OCI-LY3 (cell line): ENCODE measurements around the gene LEPROT.
A peak's percentile ranks its signal among the peaks of the same experiment; 100 is the strongest.
"Not testable (repeated sequence)": the region's sequence is repeated elsewhere in the genome, so short reads cannot be mapped to it uniquely, and the experiment has no call there.

ENCODE experiments used
- H2AFZ ChIP-seq: fragments of 200-600, 300-600 bp; shearing (Covaris generic); 2 replicates; pipeline ENCODE4 v1.6.0; 2014; ENCODE audit warnings: antibody characterized with exemption, low read depth, low read length
- H3K27ac ChIP-seq: fragments of 200-600, 300-600 bp; sonication (generic); 2 replicates; pipeline ENCODE4 v1.5.1; 2014; ENCODE audit warnings: mild to moderate bottlenecking, low read length, moderate library complexity, mixed read lengths
- H3K27me3 ChIP-seq: fragments of 200-600, 300-600 bp; sonication (generic); 2 replicates; pipeline ENCODE4 v1.6.1; 2014; ENCODE audit warnings: low read depth, low read length, mixed read lengths
- H3K36me3 ChIP-seq: fragments of 200-600, 300-600 bp; sonication (generic); replicated peaks from 2 replicates; pipeline ENCODE3; 2014; ENCODE audit warnings: low read depth, low read length, mixed read lengths
- H3K4me1 ChIP-seq: fragments of 300-600, 200-600 bp; sonication (generic); 2 replicates; pipeline ENCODE4 v1.6.1; 2014; ENCODE audit warnings: low read length, mixed read lengths
- H3K4me2 ChIP-seq: fragments of 200-600, 300-600 bp; sonication (generic); 2 replicates; pipeline ENCODE4 v1.6.1; 2014; ENCODE audit warnings: low read length, mixed read lengths
- H3K4me3 ChIP-seq: fragments of 300-600, 200-600 bp; sonication (generic); 2 replicates; pipeline ENCODE4 v1.5.1; 2014; ENCODE audit warnings: antibody characterized with exemption, mild to moderate bottlenecking, low read length, moderate library complexity
- H3K79me2 ChIP-seq: fragments of 300-600, 200-600 bp; shearing (Covaris generic); 2 replicates; pipeline ENCODE4 v1.6.1; 2014; ENCODE audit warnings: mild to moderate bottlenecking, low read length, mixed read lengths
- H3K9ac ChIP-seq: fragments of 300-600, 200-600 bp; shearing (Covaris generic); 2 replicates; pipeline ENCODE4 v1.6.0; 2014; ENCODE audit warnings: mild to moderate bottlenecking, low read length, moderate library complexity
- H3K9me3 ChIP-seq: fragments of 200-600, 300-600 bp; shearing (Covaris generic); 2 replicates; pipeline ENCODE4 v1.6.1; 2014; ENCODE audit warnings: low read length, mixed read lengths; ENCODE audit not compliant: insufficient read depth
- H4K20me1 ChIP-seq: fragments of 200-600, 300-600 bp; sonication (generic); 2 replicates; pipeline ENCODE4 v1.6.1; 2016; ENCODE audit warnings: low read length, mixed read lengths; ENCODE audit not compliant: insufficient read depth
- EZH2phosphoT487 ChIP-seq: fragments of 200-600 bp; shearing (Covaris generic); IDR thresholded peaks from 2 replicates; pipeline ENCODE4 v1.6.1; 2018; ENCODE audit warnings: antibody characterized with exemption, mixed run types, low read depth
- TF ChIP-seq, protein P1 (sequence below): fragments of 200-600, 300-600 bp; sonication (generic); IDR thresholded peaks from 2 replicates; pipeline ENCODE4 v1.5.1; 2014; ENCODE audit warnings: antibody characterized with exemption, low read length, low read depth

The LEPROT gene

DNA sequence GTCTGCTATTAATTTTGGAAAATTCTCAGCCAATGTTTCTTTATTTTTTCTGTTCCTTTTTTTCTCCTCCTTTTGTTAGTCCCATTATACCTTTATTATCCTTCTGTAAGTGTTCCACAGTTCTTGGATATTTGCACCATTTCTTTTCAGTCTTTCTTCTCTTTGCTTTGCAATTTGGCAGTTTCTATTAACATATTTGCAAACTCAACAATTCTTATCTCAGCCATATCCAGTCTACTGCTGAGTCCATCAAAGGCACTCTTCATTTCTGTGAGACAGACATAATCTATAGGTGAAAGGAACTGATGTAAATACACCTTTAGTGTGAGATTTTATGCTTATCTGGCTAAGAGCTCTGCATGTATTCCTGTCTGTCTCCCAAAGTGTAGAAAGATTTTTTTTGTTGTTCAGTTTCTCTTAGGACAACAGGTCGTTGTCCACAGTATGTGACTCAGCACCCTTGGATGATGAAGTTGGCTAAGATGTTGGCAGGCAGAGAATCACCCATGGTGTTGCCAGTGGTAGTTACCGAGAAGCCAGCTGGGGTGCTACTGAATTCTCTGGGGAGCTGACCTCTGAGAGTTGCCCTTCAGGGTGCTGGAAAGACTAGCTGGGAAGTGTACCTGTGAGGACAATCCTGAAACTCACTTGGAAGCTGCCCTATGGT lies 38.4 kb downstream of the LEPROT start:
- no peaks in the 10 kb centered on the region for H3K36me3 ChIP-seq
- H2AFZ ChIP-seq = peak overlapping the region; percentile 85
- H3K9ac ChIP-seq = no peak overlapping the region
- no peak overlapping the region for H3K27ac ChIP-seq
- no peak overlapping the region for H3K4me3 ChIP-seq
- H3K27me3 ChIP-seq = no peaks in the 10 kb centered on the region
- TF ChIP-seq EZH2phosphoT487 = no peak
- TF ChIP-seq, protein P1, sequence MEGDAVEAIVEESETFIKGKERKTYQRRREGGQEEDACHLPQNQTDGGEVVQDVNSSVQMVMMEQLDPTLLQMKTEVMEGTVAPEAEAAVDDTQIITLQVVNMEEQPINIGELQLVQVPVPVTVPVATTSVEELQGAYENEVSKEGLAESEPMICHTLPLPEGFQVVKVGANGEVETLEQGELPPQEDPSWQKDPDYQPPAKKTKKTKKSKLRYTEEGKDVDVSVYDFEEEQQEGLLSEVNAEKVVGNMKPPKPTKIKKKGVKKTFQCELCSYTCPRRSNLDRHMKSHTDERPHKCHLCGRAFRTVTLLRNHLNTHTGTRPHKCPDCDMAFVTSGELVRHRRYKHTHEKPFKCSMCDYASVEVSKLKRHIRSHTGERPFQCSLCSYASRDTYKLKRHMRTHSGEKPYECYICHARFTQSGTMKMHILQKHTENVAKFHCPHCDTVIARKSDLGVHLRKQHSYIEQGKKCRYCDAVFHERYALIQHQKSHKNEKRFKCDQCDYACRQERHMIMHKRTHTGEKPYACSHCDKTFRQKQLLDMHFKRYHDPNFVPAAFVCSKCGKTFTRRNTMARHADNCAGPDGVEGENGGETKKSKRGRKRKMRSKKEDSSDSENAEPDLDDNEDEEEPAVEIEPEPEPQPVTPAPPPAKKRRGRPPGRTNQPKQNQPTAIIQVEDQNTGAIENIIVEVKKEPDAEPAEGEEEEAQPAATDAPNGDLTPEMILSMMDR = no peak
- no peaks in the 10 kb centered on the region for H3K9me3 ChIP-seq
- no peaks in the 10 kb centered on the region for H4K20me1 ChIP-seq
- no peaks in the 10 kb centered on the region for H3K79me2 ChIP-seq
- H3K4me1 ChIP-seq = no peaks in the 10 kb centered on the region
- peak overlapping the region; percentile 22 for H3K4me2 ChIP-seq

DNA sequence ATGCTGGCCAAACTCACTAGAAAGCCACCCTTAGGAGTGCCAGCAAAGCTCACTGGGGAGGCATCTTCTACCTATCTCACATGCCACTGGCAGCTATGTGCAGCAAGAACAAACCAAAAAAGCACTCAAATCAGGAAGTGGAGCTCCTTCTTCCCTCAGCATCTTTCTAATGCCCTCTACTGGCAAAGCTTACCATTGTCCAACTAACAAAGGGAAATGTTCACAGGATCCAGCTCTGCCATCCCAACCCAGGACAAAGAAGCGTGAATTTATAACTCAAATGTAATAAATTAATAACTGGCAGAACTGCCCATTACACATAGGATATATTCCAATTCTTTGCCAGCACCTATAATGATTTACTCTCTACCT lies 38.9 kb downstream of the LEPROT start:
- Histone ChIP-seq H3K4me3 (no peak overlapping the region), H3K27me3 (no peaks in the 10 kb centered on the region), H3K4me2 (peak overlapping the region; percentile 22), H3K9me3 (no peaks in the 10 kb centered on the region), H3K27ac (no peak overlapping the region), H3K79me2 (no peaks in the 10 kb centered on the region), H3K4me1 (no peaks in the 10 kb centered on the region), H3K36me3 (no peaks in the 10 kb centered on the region), H4K20me1 (no peaks in the 10 kb centered on the region), H3K9ac (no peak overlapping the region), H2AFZ (peak overlapping the region; percentile 85)
- TF ChIP-seq EZH2phosphoT487 = no peak
- TF ChIP-seq, protein P1 = peak; percentile 61

DNA sequence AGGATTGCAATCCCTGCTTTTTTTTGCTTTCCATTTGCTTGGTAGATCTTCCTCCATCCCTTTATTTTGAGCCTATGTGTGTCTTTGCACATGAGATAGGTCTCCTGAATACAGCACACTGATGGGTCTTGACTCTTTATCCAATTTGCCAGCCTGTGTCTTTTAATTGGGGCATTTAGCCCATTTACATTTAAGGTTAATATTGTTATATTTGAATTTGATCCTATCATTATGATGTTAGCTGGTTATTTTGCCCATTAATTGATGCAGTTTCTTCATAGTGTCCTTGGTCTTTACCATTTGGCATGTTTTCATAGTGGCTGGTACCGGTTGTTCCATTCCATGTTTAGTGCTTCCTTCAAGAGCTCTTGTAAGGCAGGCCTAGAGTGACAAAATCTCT lies 45.4 kb downstream of the LEPROT start:
- H2AFZ ChIP-seq, H3K27me3 ChIP-seq, H3K4me2 ChIP-seq, H4K20me1 ChIP-seq, H3K27ac ChIP-seq, H3K9ac ChIP-seq, H3K9me3 ChIP-seq, H3K36me3 ChIP-seq, H3K79me2 ChIP-seq, H3K4me1 ChIP-seq, H3K4me3 ChIP-seq: not testable (repeated sequence)

DNA sequence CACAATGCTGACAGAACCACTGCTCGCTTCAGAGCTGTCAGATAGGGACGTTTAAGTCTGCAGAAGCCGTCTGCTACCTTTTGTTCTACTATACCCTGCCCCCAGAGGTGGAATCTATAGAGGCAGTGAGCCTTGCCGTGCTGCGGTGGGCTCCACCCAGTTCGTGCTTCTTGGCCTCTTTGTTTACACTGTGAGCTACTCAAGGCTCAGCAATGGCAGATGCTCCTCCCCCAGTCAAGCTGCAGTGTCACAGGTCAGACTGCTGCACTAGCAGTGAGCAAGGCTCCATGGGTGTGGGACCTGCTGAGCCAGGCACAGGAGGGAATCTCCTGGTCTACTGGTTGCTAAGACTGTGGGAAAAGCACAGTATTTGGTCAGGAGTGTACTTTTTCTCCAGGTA lies 47.1 kb downstream of the LEPROT start:
- no peaks in the 10 kb centered on the region for H3K36me3 ChIP-seq
- no peak for TF ChIP-seq EZH2phosphoT487
- TF ChIP-seq, protein P1 = no peak
- H3K4me1 ChIP-seq = no peaks in the 10 kb centered on the region
- H3K4me3 ChIP-seq = no peak overlapping the region
- no peaks in the 10 kb centered on the region for H3K27me3 ChIP-seq
- no peaks in the 10 kb centered on the region for H3K79me2 ChIP-seq
- H3K9me3 ChIP-seq = no peaks in the 10 kb centered on the region
- H4K20me1 ChIP-seq = no peaks in the 10 kb centered on the region
- H2AFZ ChIP-seq = no peak overlapping the region
- H3K4me2 ChIP-seq = no peak overlapping the region
- H3K27ac ChIP-seq = no peak overlapping the region
- H3K9ac ChIP-seq = no peak overlapping the region
